Activated CD8-positive, alpha-beta T cell treated with anti-CD3 and anti-CD28 coated beads for 36 hours (primary cell): ENCODE results near the gene TMC5. TPM values are rescaled to one million over a fixed set of nuclear protein-coding genes. Genes with fewer than 3 reads are reported as not detected.

Experiments
- ATAC-seq: fragments of 200-7000 bp; cut with Tn5 transposase; one replicate; pipeline ENCODE4 v1.10.0; 2021; ENCODE audit warnings: mild to moderate bottlenecking, moderate library complexity
- CTCF ChIA-PET: fragments of 350-600 bp; sonication (Branson Sonifier 250); formaldehyde crosslinking; loops from one replicate; lab custom pipeline; 2021; ENCODE audit warnings: antibody characterized with exemption; lab: Charles Lee
- POLR2A ChIA-PET: fragments of 350-600 bp; sonication (Branson Sonifier 250); formaldehyde crosslinking; loops from one replicate; lab custom pipeline; 2021; ENCODE audit warnings: antibody characterized with exemption; lab: Charles Lee
- DNase-seq: peaks from one replicate; pipeline ENCODE4 v3.0.0-alpha.2; 2020
- H3K27ac Mint-ChIP-seq: one replicate; pipeline ENCODE4 v1.8.0; 2021; ENCODE audit warnings: mild to moderate bottlenecking, mixed read lengths
- H3K27me3 Mint-ChIP-seq: one replicate; pipeline ENCODE4 v1.8.0; 2021; ENCODE audit warnings: mixed read lengths
- H3K36me3 Mint-ChIP-seq: one replicate; pipeline ENCODE4 v1.8.0; 2021; ENCODE audit warnings: low read depth, mixed read lengths
- H3K4me1 Mint-ChIP-seq: one replicate; pipeline ENCODE4 v1.8.0; 2021; ENCODE audit warnings: low read depth, mixed read lengths
- H3K4me3 Mint-ChIP-seq: one replicate; pipeline ENCODE4 v1.8.0; 2021; ENCODE audit warnings: mild to moderate bottlenecking, moderate library complexity, mixed read lengths
- H3K9me3 Mint-ChIP-seq: one replicate; pipeline ENCODE4 v1.8.0; 2021; ENCODE audit warnings: mixed read lengths
- intact Hi-C: fragments of 100-400 bp; cut with micrococcal nuclease; formaldehyde crosslinking; loops from one replicate; pipeline ENCODE4 v1.10.0; 2022
- total RNA-seq, 2 experiments: library from RNA; stranded (reverse); gene quantifications; one replicate each; pipeline ENCODE4 v1.2.3, GENCODE V29; 2021
- TF ChIP-seq, protein P1 (sequence below): fragments of 200-600 bp; IDR thresholded peaks from one replicate; pipeline ENCODE4 v1.8.0; 2022; ENCODE audit warnings: antibody characterized with exemption, mild to moderate bottlenecking

TMC5 gene
- total RNA-seq, 2 experiments from 2014 or later: not detected

GRCh38 chr16:19430345-19430744, 12.7 kb downstream of the TMC5 start:
- no peak overlapping the region for H3K27ac Mint-ChIP-seq
- POLR2A ChIA-PET: interaction anchor here (0.6 kb wide), 1 partner anchor 17 kb away, joined by 3 read pairs; no protein-coding TSS in a partner anchor
- no peak overlapping the region for H3K4me3 Mint-ChIP-seq
- DNase-seq: no peak
- H3K27me3 Mint-ChIP-seq: peaks cover 3% of the 10 kb centered on the region
- no peak for ATAC-seq
- CTCF ChIA-PET: no interaction called here
- H3K36me3 Mint-ChIP-seq: no peaks in the 10 kb centered on the region
- intact Hi-C loops: no loop called here
- H3K4me1 Mint-ChIP-seq: no peaks in the 10 kb centered on the region
- TF ChIP-seq, protein P1, sequence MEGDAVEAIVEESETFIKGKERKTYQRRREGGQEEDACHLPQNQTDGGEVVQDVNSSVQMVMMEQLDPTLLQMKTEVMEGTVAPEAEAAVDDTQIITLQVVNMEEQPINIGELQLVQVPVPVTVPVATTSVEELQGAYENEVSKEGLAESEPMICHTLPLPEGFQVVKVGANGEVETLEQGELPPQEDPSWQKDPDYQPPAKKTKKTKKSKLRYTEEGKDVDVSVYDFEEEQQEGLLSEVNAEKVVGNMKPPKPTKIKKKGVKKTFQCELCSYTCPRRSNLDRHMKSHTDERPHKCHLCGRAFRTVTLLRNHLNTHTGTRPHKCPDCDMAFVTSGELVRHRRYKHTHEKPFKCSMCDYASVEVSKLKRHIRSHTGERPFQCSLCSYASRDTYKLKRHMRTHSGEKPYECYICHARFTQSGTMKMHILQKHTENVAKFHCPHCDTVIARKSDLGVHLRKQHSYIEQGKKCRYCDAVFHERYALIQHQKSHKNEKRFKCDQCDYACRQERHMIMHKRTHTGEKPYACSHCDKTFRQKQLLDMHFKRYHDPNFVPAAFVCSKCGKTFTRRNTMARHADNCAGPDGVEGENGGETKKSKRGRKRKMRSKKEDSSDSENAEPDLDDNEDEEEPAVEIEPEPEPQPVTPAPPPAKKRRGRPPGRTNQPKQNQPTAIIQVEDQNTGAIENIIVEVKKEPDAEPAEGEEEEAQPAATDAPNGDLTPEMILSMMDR: no peak
- H3K9me3 Mint-ChIP-seq: no peaks in the 10 kb centered on the region

- Mint-ChIP-seq H3K36me3 (no peaks in the 10 kb centered on the region), H3K4me3 (no peak overlapping the region), H3K9me3 (no peaks in the 10 kb centered on the region), H3K4me1 (no peaks in the 10 kb centered on the region), H3K27ac (no peak overlapping the region), H3K27me3 (peaks cover 3% of the 10 kb centered on the region)
- ChIA-PET CTCF (interaction anchor here (0.7 kb wide), 1 partner anchor 208 kb away, joined by 3 read pairs; no protein-coding TSS in a partner anchor), POLR2A (no interaction called here)
- intact Hi-C loops: no loop called here
- ATAC-seq (no peak), DNase-seq (no peak)
- TF ChIP-seq, protein P1: no peak
Observed at GRCh38 chr16:19431636-19432340, 14.1 kb downstream of the TMC5 start.

GRCh38 chr16:19432429-19432828, 14.7 kb downstream of the TMC5 start:
- ChIA-PET CTCF (no interaction called here), POLR2A (no interaction called here)
- Mint-ChIP-seq H3K9me3 (no peaks in the 10 kb centered on the region), H3K36me3 (no peaks in the 10 kb centered on the region), H3K27ac (no peak overlapping the region), H3K4me1 (no peaks in the 10 kb centered on the region), H3K4me3 (no peak overlapping the region), H3K27me3 (peaks cover 3% of the 10 kb centered on the region)
- ATAC-seq (no peak), DNase-seq (no peak)
- TF ChIP-seq, protein P1: no peak
- intact Hi-C loops: no loop called here

DNA sequence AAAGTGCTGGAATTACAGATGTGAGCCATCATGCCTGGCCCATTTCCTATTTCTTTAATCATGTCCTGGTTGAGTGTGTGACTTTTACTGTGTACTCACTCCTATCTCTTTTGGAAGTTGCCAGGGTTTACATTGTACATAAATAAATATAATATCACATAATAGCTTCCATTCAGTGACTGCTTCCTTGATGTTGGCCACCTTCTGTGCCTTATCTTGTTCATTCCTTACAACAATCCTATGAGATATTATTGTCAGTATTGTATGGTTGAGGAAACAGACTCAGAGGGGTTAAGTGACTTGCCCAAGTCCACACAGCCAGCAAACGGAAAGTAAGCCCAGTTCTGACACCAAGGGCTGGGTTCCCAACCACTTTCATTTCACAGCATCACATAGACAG, 16.9 kb downstream of the TMC5 start:
- no peak for ATAC-seq

DNA sequence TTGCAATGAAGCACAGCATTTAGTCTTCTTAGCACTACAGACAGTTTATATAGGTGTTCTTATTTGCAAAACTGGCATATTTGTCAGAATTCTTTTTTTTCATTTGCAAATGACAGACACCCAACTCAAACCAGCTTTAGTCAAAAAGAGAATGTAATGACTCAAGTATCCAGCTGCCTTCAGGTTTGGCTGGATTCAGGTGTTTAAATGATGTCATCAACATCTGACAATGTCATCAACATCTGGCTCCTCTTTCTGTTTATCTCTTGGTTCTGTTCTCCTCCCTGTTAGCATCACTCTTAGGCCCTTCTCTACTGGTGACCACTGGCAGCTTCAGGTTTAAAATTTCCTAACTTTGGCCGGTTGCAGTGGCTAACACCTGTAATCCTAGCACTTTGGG, 18.9 kb downstream of the TMC5 start:
- H3K27ac Mint-ChIP-seq: no peak overlapping the region
- H3K27me3 Mint-ChIP-seq: no peaks in the 10 kb centered on the region
- H3K36me3 Mint-ChIP-seq: no peaks in the 10 kb centered on the region
- intact Hi-C loops: no loop called here
- ChIA-PET CTCF (interaction anchor here (1.8 kb wide), 1 partner anchor 66 kb away, joined by 5 read pairs; no protein-coding TSS in a partner anchor), POLR2A (no interaction called here)
- no peak overlapping the region for H3K4me3 Mint-ChIP-seq
- H3K9me3 Mint-ChIP-seq: no peaks in the 10 kb centered on the region
- TF ChIP-seq, protein P1: no peak
- no peaks in the 10 kb centered on the region for H3K4me1 Mint-ChIP-seq
- ATAC-seq (no peak), DNase-seq (no peak)

More for the DNA sequence above, 16.9 kb downstream of the TMC5 start:
- intact Hi-C loops: no loop called here
- H3K4me3 Mint-ChIP-seq: no peak overlapping the region
- no peak overlapping the region for H3K27ac Mint-ChIP-seq
- no peaks in the 10 kb centered on the region for H3K9me3 Mint-ChIP-seq
- CTCF ChIA-PET: no interaction called here
- no peak for DNase-seq
- H3K4me1 Mint-ChIP-seq: no peaks in the 10 kb centered on the region
- TF ChIP-seq, protein P1: no peak
- POLR2A ChIA-PET: no interaction called here
- H3K27me3 Mint-ChIP-seq: peaks cover 3% of the 10 kb centered on the region
- H3K36me3 Mint-ChIP-seq: no peaks in the 10 kb centered on the region
